NOMO-1 treated with dmso at 0.1 percent for 144 hours (cell line): ENCODE measurements around the gene OR2K2.
"Not testable (repeated sequence)": the region's sequence is repeated elsewhere in the genome, so short reads cannot be mapped to it uniquely, and the experiment has no call there.

ENCODE experiments used
- DNase-seq: peaks from one replicate; lab custom pipeline; 2025; ENCODE audit not compliant: unreplicated experiment; lab: John Stamatoyannopoulos, UW

OR2K2 gene

DNA sequence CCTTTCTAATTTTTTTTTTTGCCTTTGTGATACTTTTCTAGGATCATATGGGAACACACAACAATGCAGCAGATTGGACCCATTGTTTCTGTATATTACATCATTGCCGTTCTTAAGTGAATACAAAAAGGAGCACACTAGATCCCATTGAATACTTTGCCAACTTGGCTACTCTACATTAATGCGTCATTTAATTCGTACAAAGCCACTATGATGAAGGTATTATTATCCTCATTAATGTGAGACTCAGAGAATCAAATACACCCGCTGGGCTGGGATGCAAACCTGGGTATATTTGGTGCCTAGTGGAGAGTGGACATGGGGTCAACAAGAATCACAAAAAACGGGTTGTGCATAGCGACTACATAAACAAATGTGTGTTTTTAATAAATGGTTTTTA lies 31.9 kb downstream of the OR2K2 start:
- DNase-seq: no peak

DNA sequence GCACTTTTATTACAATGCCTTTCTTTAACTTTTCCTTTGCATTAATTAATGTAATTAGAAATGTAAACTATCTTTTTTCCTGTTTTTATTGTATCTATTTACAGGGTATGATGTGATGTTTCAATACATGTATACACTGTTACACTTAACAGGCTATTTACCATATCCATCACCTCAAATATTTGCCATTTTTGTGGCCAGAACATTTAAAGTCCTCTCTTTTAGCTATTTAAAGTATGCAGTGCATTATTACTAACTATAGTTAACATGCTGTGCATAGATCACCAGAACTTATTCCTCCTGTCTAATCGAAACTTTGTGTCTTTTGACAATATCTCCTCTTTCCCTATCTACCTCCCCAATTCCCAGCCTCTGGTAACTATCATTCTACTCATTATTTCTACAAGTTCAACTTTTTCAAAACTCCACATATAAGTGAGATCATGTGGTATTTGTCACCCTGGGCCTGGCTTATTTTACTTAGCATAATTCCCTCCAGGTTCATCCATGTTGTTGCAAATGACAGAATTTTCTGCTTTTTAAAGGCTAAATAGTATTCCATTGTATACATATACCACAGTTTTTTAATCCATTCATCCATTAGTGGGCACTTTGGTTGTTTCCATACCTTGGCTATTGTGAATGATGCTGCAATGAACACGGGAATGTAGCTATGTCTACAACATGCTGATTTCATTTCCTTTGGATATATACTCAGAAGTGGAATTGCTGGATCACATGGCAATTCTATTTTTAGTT lies 32.8 kb downstream of the OR2K2 start:
- no peak for DNase-seq

DNA sequence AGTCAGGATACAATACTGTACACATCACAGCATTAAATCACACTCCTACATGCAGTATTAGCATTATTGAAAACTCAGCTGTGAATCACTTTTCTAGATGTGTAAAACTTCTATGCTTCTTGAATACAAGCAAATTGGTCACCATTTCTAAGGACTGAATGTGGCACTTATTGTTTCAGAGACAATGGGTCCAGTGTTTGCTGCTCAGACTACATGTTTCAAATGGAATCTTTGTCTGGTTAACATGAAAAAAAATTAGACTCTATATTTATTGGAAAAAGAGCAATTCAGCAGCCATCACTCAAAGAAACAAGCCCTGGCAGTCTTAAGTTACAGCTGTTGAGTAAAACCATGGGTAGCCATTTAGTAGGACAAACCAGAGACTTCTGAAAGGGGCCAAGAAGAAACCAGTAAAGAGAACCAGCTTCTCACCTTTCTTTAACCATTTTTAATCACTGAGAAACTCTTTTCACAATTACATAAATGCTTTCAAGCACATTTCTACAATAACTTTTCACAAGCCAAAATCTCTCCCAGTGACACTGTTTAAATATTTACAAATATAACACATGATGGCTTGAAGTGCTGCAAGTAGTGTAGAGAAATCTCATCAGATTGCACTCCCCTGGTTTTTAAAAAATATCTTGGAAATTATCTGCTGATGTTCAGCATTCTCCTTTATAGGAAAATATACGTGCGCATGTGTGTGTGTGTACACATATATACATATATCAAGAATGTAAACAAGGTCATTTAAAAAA lies 35.2 kb downstream of the OR2K2 start:
- DNase-seq: no peak

DNA sequence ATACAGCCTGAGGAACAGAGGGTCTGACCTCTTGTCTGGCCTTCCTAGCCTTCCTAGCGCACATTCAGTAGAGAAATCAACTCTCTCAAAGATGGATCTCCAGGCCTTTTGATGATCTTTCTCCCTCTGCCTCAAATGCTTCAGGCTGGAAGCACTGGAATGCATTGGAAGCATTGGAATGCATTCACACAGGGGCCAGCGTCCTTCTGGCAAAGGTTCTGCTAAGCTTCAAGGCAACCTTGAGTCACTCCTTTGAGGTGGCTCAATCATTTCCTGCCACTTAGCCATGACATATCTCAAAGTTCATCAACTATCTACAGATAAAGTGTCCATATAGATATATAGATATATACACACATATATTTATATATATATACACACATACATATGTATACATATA lies 42.9 kb downstream of the OR2K2 start:
- no peak for DNase-seq

DNA sequence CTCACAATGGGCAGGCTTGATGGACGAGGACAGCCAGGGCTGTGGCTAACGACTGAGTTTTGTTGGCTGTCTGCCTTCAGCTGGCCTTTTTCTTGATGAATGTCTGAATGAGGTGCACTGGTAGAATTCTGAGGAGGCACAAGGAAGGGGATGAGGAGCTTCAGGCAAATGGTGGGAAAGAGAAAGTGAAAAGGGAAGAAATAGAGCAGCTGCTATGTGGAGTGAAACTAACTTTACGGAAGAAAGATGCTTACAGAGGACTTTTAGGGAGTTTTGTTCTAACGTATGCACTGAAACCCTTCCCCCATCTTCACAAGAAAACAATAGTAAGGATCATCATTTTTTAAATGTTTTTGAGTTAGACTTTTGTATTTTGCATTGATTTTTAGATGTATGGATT lies 45.3 kb downstream of the OR2K2 start:
- DNase-seq: no peak

DNA sequence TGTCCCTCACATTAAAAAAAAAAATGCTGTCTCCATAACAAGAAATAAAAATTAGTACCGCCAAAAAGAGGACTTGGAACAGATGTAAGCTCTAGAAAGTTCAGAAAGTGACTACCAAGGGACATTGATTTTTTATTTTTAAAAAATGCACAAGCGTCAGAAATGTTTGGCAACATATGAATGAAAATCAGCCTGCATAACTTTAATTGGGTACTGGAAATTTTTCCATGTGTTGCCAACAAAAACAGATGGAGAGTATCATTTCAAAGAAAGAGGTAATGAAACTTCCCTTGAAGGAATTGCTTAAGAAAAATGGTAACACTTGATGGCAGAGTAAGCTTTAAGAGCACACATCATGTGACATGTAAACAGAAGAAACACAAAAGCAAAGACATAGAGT lies 47.2 kb downstream of the OR2K2 start:
- no peak for DNase-seq

DNA sequence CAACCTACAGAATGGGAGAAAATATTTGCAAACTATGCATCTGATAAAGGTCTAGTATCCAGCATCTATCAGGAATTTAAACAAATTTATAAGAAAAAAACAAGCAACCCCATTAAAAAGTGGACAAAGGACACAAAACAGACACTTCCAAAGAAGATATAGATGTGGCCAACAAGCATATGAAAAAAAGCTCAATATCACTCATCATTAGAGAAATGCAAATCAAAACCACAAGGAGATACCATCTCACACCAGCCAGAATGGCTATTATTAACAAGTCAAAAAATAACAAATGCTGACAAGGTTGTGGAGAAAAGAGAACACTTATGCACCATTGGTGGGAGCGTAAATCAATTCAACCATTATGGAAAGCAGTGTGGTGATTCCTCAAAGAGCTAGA lies 49.2 kb downstream of the OR2K2 start:
- DNase-seq: not testable (repeated sequence)
